Transverse colon (tissue), 4 donors: Measurements from ENCODE around the gene CHMP5.

Experiments
- CTCF ChIP-seq, 5 experiments: fragments of 200-600 bp in 3 of 5; fragments of 450-650 bp in 2 of 5; sonication (generic) in 3 of 5; IDR thresholded peaks; 1 replicate in 2 of 5; 2 replicates in 3 of 5; pipeline ENCODE4 v1.5.1; 2016 to 2017; ENCODE audit warnings: antibody characterized with exemption in 5 of 5, inconsistent platforms in 3 of 5, mild to moderate bottlenecking in 2 of 5, moderate library complexity in 1 of 5
- POLR2A ChIP-seq: fragments of 450-650 bp; IDR thresholded peaks from one replicate; pipeline ENCODE4 v1.6.1; 2016; ENCODE audit warnings: antibody characterized with exemption, mild to moderate bottlenecking, moderate library complexity
- POLR2AphosphoS5 ChIP-seq, 3 donors: sonication (generic); formaldehyde crosslinking; IDR thresholded peaks; one replicate each; pipeline ENCODE4 v1.6.1; 2016; ENCODE audit warnings: antibody characterized with exemption in 3 of 3

GRCh38 chr9:33249087-33249658, 15.7 kb upstream of the CHMP5 start:
- TF ChIP-seq CTCF (IDR thresholded peaks at IDR 0.05) (no peak), POLR2AphosphoS5 (IDR thresholded peaks at IDR 0.05) (no peak), POLR2A (no peak)
